Measurements from ENCODE around the gene SBF2.

GRCh38 chr11:9790703-9791102, 503.3 kb downstream of the SBF2 start:
- TF ChIP-seq POLR2A (IDR thresholded peaks at IDR 0.05; ENCODE audit: low read depth) (no peak), CTCF (IDR thresholded peaks at IDR 0.05) (no peak)
